Activated T-helper 1 cell treated with anti-CD3 and anti-CD28 coated beads, Interleukin-2, amount 50 U/mL, for 16 hours (primary cell): Measurements from ENCODE around the gene RAVER2.
A peak's percentile ranks its signal among the peaks of the same experiment; 100 is the strongest.
"Not testable (repeated sequence)": the region's sequence is repeated elsewhere in the genome, so short reads cannot be mapped to it uniquely, and the experiment has no call there.

Experiments
- DNase-seq, 2 donors: peaks; one replicate each; pipeline ENCODE4 v3.0.0-alpha.2; 2020; ENCODE audit warnings: low read depth in 1 of 2, low spot score in 1 of 2

Gene RAVER2, protein sequence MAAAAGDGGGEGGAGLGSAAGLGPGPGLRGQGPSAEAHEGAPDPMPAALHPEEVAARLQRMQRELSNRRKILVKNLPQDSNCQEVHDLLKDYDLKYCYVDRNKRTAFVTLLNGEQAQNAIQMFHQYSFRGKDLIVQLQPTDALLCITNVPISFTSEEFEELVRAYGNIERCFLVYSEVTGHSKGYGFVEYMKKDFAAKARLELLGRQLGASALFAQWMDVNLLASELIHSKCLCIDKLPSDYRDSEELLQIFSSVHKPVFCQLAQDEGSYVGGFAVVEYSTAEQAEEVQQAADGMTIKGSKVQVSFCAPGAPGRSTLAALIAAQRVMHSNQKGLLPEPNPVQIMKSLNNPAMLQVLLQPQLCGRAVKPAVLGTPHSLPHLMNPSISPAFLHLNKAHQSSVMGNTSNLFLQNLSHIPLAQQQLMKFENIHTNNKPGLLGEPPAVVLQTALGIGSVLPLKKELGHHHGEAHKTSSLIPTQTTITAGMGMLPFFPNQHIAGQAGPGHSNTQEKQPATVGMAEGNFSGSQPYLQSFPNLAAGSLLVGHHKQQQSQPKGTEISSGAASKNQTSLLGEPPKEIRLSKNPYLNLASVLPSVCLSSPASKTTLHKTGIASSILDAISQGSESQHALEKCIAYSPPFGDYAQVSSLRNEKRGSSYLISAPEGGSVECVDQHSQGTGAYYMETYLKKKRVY

GRCh38 chr1:64744492-64745180 is at the start of gene RAVER2:
Gene RAVER2, plus strand, starts transcription at chr1:64745075. Its CDS starts 98 bp downstream, at chr1:64745173.
- DNase-seq: peak; percentile 18 to 40

DNA sequence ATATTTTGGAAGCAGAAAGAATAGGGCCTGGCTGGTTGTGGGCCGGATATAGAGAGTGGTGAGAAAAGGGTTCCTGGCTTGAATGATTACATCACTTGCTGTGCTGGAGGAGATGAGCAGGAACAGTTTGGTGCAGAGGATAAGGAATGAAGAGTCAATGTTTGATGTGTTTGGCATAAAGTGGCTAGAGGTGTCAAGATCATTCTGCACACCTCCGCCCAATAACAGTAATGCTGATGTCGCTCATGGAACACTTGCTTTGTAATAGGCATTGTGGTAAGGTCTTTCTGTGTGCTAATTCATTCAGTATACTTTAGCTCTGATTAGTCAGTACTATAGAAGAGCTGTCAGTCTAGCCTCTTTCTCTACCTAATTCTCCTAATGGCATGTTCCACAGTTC is 48.0 kb upstream of the RAVER2 start:
- DNase-seq: no peak

DNA sequence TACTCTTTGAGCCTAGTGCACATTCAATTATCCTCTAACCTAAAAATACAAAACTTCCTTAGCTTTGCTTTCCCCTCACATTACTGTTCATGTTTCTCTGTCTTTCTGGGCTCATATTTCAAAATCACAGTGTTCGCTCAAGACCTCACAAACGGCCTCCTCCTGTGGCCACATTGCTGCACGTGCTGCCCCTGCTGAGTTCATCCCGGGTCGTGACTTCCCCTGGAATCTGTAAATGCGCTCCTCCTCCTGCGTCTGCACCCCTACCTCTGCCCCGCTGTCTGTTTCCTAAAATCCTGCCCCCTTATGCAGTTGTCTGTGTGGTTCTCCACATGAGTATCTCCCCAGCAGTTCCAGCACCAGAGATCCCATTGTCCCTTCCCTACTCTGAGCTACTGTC is 45.5 kb upstream of the RAVER2 start:
- no peak for DNase-seq

- DNase-seq: no peak
Measured at GRCh38 chr1:64701071-64701470, 43.8 kb upstream of the RAVER2 start.

GRCh38 chr1:64701886-64702285 is 43.0 kb upstream of the RAVER2 start:
- no peak for DNase-seq

DNA sequence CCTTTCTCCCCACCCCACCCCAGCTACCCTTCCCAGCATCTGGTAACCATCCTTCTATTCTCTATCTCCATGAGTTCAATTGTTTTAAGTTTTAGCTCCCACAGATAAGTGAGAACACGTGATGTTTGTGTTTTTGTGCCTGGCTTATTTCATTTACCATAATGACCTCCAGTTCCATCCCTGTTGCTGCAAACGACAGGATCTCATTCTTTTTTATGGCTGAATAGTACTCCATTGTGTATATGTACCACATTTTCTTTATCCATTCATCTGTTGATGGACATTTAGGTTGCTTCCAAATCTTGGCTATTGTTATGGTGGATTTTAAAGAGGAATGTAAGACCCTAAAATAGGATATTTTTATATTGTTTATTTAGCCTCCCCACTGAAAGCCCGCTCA is 42.2 kb upstream of the RAVER2 start:
- DNase-seq: not testable (repeated sequence)

- no peak for DNase-seq
Measured at GRCh38 chr1:64703600-64703999, 41.3 kb upstream of the RAVER2 start.

DNA sequence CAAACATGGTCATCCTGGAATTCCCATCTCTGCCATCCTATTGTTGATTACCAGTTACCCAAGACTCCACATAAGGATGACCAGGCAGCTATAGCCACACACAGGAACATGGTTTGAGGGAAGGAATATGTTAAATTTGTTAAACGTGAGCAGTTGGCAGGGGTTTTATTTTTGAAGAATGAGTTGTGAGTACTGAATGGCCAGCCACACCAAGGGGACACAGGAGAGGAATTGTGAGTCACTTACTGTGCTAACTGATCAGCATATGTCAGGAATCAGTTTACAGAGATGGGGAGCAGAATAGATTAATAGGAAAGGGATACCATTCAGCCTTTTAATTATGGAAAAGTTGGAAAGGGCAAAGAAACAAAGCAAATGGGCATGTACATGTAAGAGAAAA is 39.3 kb upstream of the RAVER2 start:
- DNase-seq: no peak

GRCh38 chr1:64711266-64711665 is 33.6 kb upstream of the RAVER2 start:
- DNase-seq: no peak

- no peak for DNase-seq
Measured at GRCh38 chr1:64712049-64712448, 32.8 kb upstream of the RAVER2 start.

- no peak for DNase-seq
Measured at GRCh38 chr1:64715186-64715585, 29.7 kb upstream of the RAVER2 start.

GRCh38 chr1:64721135-64721534 is 23.7 kb upstream of the RAVER2 start:
- DNase-seq: no peak

GRCh38 chr1:64721576-64722145 is 23.2 kb upstream of the RAVER2 start:
- DNase-seq: no peak

- DNase-seq: no peak
Measured at GRCh38 chr1:64727861-64728260, 17.0 kb upstream of the RAVER2 start.

- no peak for DNase-seq
Measured at GRCh38 chr1:64733581-64734286, 11.1 kb upstream of the RAVER2 start.

GRCh38 chr1:64734287-64734652 is 10.6 kb upstream of the RAVER2 start:
- no peak for DNase-seq

GRCh38 chr1:64740687-64741086 is 4.2 kb upstream of the RAVER2 start:
- DNase-seq: not testable (repeated sequence)

GRCh38 chr1:64743954-64744491 is 852 bp upstream of the RAVER2 start:
- DNase-seq: no peak

DNA sequence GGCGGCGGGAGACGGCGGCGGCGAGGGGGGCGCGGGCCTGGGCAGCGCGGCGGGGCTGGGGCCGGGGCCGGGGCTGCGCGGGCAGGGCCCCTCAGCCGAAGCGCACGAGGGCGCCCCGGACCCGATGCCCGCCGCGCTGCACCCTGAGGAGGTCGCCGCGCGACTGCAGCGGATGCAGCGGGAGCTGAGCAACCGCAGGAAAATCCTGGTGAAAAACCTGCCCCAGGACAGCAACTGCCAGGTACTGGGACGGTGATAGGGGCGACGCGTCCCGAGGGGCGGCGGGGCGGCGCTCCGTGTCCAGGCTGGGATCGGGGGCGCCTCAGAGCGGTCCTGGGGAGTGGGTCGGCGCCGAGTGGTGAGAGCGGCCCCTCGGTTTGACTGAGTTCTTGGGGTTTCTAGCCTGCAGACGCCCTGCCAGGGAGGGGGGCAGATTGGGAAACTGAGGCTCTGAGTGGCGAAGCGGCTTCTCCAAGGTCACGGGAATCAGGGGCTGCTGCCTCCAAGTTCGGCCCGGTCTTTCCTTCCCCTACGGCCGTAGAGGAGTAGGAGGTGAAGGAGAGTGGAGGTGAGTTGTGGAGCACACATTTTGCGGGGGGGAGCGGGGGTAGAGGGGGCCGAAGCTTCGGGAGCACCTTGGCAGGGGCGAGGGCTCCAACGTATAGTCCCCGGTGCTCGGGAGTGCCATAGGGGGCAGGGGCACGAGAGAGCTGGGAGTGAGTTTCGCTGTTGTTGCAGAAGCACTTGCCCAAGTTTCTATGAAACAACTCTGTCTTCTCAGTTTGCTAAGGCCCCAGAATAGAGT is 508 bp downstream of the RAVER2 start:
- no peak for DNase-seq
